Activated CD4-positive, alpha-beta T cell treated with anti-CD3 and anti-CD28 coated beads for 36 hours (primary cell): Measurements from ENCODE around the gene CARD14. TPM values are rescaled to one million over a fixed set of nuclear protein-coding genes. Genes with fewer than 3 reads are reported as not detected.
"Not testable (repeated sequence)": the region's sequence is repeated elsewhere in the genome, so short reads cannot be mapped to it uniquely, and the experiment has no call there.

Experiments
- ATAC-seq: fragments of 200-7000 bp; cut with Tn5 transposase; one replicate; pipeline ENCODE4 v1.10.0; 2021; ENCODE audit warnings: mild to moderate bottlenecking, moderate library complexity
- CTCF ChIA-PET: fragments of 350-600 bp; sonication (Branson Sonifier 250); formaldehyde crosslinking; loops from one replicate; lab custom pipeline; 2021; ENCODE audit warnings: antibody characterized with exemption; lab: Charles Lee
- POLR2A ChIA-PET: fragments of 350-600 bp; sonication (Branson Sonifier 250); formaldehyde crosslinking; loops from one replicate; lab custom pipeline; 2021; ENCODE audit warnings: antibody characterized with exemption, inconsistent platforms; lab: Charles Lee
- DNase-seq: peaks from one replicate; pipeline ENCODE4 v3.0.0-alpha.2; 2020
- H3K27ac Mint-ChIP-seq: one replicate; pipeline ENCODE4 v1.8.0; 2021; ENCODE audit warnings: mixed read lengths
- H3K27me3 Mint-ChIP-seq: one replicate; pipeline ENCODE4 v1.8.0; 2021; ENCODE audit warnings: mixed read lengths
- H3K36me3 Mint-ChIP-seq: one replicate; pipeline ENCODE4 v1.8.0; 2021; ENCODE audit warnings: low read depth, mixed read lengths
- H3K4me1 Mint-ChIP-seq: one replicate; pipeline ENCODE4 v1.8.0; 2021; ENCODE audit warnings: mixed read lengths
- H3K4me3 Mint-ChIP-seq: one replicate; pipeline ENCODE4 v1.8.0; 2021; ENCODE audit warnings: mild to moderate bottlenecking, moderate library complexity, mixed read lengths
- H3K9me3 Mint-ChIP-seq: one replicate; pipeline ENCODE4 v1.8.0; 2021; ENCODE audit warnings: low read depth, mixed read lengths
- intact Hi-C, 2 experiments: fragments of 100-400 bp; cut with DNase I in 1 of 2; cut with micrococcal nuclease in 1 of 2; formaldehyde crosslinking; loops; one replicate each; pipeline versions ENCODE4 v1.14.2 to v1.15.1; 2022 to 2024; cut with DNase I, micrococcal nuclease
- total RNA-seq, 2 experiments: library from RNA; stranded (reverse); gene quantifications; one replicate each; pipeline ENCODE4 v1.2.3, GENCODE V29; 2021

The CARD14 gene
- total RNA-seq, 2 experiments from 2014 or later: not detected

DNA sequence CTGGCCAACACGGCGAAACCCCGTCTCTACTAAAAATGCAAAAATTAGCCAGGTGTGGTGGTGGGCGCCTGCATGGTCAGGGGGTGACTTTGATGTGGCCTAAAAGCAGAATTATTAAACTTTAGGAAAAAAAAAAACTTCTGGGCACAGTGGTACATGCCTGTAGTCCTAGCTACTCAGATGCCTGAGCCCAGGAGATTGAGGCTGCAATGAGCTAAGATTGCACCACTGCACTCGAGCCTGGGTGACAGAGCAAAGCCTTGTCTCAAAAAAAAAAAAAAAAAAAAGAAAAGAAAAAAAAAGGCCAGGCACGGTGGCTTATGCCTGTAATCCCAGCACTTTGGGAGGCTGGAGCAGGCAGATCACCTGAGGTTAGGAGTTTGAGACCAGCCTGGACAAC is 29.5 kb downstream of the CARD14 start:
- POLR2A ChIA-PET, H3K27me3 Mint-ChIP-seq, ATAC-seq, H3K36me3 Mint-ChIP-seq, H3K4me1 Mint-ChIP-seq, DNase-seq, H3K4me3 Mint-ChIP-seq, H3K27ac Mint-ChIP-seq, CTCF ChIA-PET, H3K9me3 Mint-ChIP-seq: not testable (repeated sequence)
- intact Hi-C loops: loop anchor here (5.0 to 10.0 kb wide), 2 partner anchors 163 to 186 kb away; no protein-coding TSS in a partner anchor

DNA sequence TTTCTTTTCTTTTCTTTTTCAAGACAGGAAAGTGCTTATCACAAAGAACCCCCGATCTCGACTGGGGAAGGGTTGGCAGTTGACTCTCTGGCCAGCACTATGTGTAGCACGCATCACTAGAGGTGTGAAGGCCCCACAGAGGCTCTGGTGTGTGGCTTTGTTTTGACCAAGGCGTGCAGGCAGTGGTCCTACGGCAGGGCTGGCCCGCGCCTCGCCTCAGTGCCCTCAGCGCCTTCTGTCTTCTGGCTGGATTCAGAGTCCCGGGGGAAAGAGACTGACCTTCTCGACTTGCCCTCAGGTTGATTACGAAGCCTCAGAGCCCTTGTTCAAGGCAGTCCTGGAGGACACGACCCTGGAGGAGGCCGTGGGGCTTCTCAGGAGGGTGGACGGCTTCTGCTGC is 31.6 kb downstream of the CARD14 start:
- H3K36me3 Mint-ChIP-seq: no peaks in the 10 kb centered on the region
- intact Hi-C loops: no loop called here
- no peak for ATAC-seq
- H3K4me3 Mint-ChIP-seq: no peak overlapping the region
- no peak overlapping the region for H3K27ac Mint-ChIP-seq
- ChIA-PET CTCF (no interaction called here), POLR2A (no interaction called here)
- no peak for DNase-seq
- no peaks in the 10 kb centered on the region for H3K27me3 Mint-ChIP-seq
- no peaks in the 10 kb centered on the region for H3K4me1 Mint-ChIP-seq
- H3K9me3 Mint-ChIP-seq: no peaks in the 10 kb centered on the region

DNA sequence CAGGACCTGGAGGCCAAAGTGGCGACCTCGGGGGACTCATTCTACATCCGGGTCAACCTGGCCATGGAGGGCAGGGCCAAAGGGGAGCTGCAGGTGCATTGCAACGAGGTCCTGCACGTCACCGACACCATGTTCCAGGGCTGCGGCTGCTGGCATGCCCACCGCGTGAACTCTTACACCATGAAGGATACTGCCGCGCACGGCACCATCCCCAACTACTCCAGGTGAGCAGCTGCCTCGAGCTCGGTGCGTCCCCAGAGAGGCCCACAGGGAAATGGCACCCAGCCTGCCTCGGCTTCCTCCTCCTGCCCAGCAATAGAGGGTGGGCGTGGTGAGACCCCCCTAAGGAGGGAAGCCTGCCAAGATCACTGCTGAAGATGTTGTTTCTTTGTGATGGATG is 32.4 kb downstream of the CARD14 start:
- ChIA-PET POLR2A (no interaction called here), CTCF (no interaction called here)
- H3K27me3 Mint-ChIP-seq: no peaks in the 10 kb centered on the region
- ATAC-seq (no peak), DNase-seq (no peak)
- H3K4me1 Mint-ChIP-seq: no peaks in the 10 kb centered on the region
- H3K27ac Mint-ChIP-seq: no peak overlapping the region
- H3K36me3 Mint-ChIP-seq: no peaks in the 10 kb centered on the region
- no peak overlapping the region for H3K4me3 Mint-ChIP-seq
- H3K9me3 Mint-ChIP-seq: no peaks in the 10 kb centered on the region
- intact Hi-C loops: no loop called here

DNA sequence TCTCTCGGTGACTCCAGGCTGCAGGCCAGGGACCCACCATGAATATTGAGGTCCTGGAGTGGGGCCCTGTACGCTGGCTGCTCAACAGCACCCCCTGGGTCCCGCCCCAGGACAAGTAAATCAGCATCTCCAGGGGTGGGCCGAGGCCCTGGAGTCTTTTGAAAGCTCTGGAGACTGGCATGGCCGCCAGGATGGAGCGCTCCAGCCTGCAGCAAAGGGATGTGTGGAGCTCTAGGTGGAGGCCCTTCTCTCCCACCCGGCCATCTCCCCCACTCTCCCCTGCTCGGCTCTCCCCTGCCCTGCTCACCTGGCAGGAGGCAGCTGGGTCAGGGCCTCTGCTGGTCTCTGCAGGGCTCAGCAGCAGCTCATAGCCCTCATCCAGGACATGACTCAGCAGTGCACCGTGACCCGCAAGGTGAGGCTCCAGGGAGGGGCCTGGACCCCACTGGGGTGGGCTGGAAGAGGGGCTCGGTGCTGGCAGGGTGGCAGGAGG is 33.7 kb downstream of the CARD14 start:
- CTCF ChIA-PET: no interaction called here
- Mint-ChIP-seq H3K36me3 (no peaks in the 10 kb centered on the region), H3K27me3 (no peaks in the 10 kb centered on the region), H3K27ac (no peak overlapping the region), H3K9me3 (no peaks in the 10 kb centered on the region), H3K4me3 (no peak overlapping the region), H3K4me1 (no peaks in the 10 kb centered on the region)
- DNase-seq (no peak), ATAC-seq (no peak)
- intact Hi-C loops: no loop called here
- POLR2A ChIA-PET: no interaction called here

GRCh38 chr17:80204626-80205468 is 35.0 kb downstream of the CARD14 start:
- ChIA-PET CTCF (interaction anchor here (1.1 kb wide), 1 partner anchor 8 kb away, joined by 3 read pairs; no protein-coding TSS in a partner anchor), POLR2A (no interaction called here)
- Mint-ChIP-seq H3K27me3 (no peaks in the 10 kb centered on the region), H3K27ac (no peak overlapping the region), H3K4me3 (no peak overlapping the region), H3K36me3 (no peaks in the 10 kb centered on the region), H3K4me1 (no peaks in the 10 kb centered on the region), H3K9me3 (no peaks in the 10 kb centered on the region)
- DNase-seq (no peak), ATAC-seq (no peak)
- intact Hi-C loops: no loop called here

- no peak for DNase-seq
- Mint-ChIP-seq H3K4me3 (no peak overlapping the region), H3K27ac (no peak overlapping the region), H3K9me3 (no peaks in the 10 kb centered on the region), H3K4me1 (no peaks in the 10 kb centered on the region), H3K27me3 (no peaks in the 10 kb centered on the region), H3K36me3 (peaks cover 4% of the 10 kb centered on the region)
- ChIA-PET CTCF (interaction anchor here (0.6 to 1.1 kb wide), 3 partner anchors 9 to 157 kb away, joined by 3 to 4 read pairs (median 3); no protein-coding TSS in a partner anchor), POLR2A (no interaction called here)
- ATAC-seq: no peak
- intact Hi-C loops: no loop called here
Measured at GRCh38 chr17:80205811-80206210, 36.0 kb downstream of the CARD14 start.

GRCh38 chr17:80208050-80208449 is 38.2 kb downstream of the CARD14 start:
- H3K27me3 Mint-ChIP-seq: no peaks in the 10 kb centered on the region
- H3K4me1 Mint-ChIP-seq: no peaks in the 10 kb centered on the region
- H3K27ac Mint-ChIP-seq: no peak overlapping the region
- H3K4me3 Mint-ChIP-seq: no peak overlapping the region
- DNase-seq (no peak), ATAC-seq (no peak)
- intact Hi-C loops: no loop called here
- H3K36me3 Mint-ChIP-seq: peaks cover 4% of the 10 kb centered on the region
- CTCF ChIA-PET: no interaction called here
- POLR2A ChIA-PET: no interaction called here
- H3K9me3 Mint-ChIP-seq: no peaks in the 10 kb centered on the region

GRCh38 chr17:80209765-80210164 is 39.9 kb downstream of the CARD14 start:
- H3K27ac Mint-ChIP-seq: no peak overlapping the region
- H3K27me3 Mint-ChIP-seq: no peaks in the 10 kb centered on the region
- H3K36me3 Mint-ChIP-seq: peaks cover 4% of the 10 kb centered on the region
- ChIA-PET CTCF (interaction anchor here (0.6 to 1.0 kb wide), 2 partner anchors 41 to 367 kb away, joined by 3 read pairs; no protein-coding TSS in a partner anchor), POLR2A (interaction anchor here (1.3 kb wide), 1 partner anchor 51 kb away, joined by 3 read pairs; the partner anchor contains the start of gene RNF213)
- intact Hi-C loops: no loop called here
- no peak for ATAC-seq
- H3K4me3 Mint-ChIP-seq: no peak overlapping the region
- DNase-seq: no peak
- no peaks in the 10 kb centered on the region for H3K4me1 Mint-ChIP-seq
- H3K9me3 Mint-ChIP-seq: no peaks in the 10 kb centered on the region

DNA sequence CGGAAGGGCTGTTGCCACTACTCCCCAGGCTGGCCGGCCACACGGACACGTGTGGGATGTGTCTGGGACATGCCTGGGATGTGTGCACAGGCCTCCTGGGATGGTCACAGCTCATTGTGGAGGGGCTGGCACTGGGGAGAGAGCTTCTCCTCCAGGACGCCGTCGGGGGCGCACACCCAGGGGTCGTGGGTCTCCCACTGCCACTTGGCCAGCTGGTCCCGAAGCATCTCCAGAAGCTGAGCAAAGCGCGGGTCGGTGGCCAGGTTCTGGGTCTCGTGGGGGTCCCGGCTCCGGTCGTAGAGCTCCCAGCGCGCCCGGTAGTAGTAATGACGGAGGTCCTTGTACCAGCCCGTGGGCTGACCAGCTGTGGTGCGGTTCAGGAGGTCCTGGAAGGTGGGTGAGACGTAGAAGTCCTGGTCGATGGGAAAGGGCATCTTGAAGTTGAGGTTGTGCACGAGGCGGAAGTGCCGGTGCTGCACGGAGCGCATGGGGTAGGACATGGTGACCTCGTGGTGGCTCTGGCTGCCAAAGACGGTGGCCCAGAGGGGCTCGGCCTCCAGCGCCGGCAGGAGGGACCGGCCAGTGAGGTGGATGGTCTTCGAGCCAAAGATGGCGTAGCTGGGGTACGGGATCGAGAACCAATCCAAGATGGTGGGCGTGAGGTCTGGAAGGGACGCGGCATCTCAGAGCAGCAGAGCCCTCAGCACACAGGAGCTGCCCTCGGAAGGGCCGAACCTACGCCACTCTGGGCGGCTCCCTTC is 40.7 kb downstream of the CARD14 start:
- Mint-ChIP-seq H3K27ac (no peak overlapping the region), H3K4me1 (no peaks in the 10 kb centered on the region), H3K4me3 (no peak overlapping the region), H3K36me3 (peaks cover 5% of the 10 kb centered on the region), H3K27me3 (no peaks in the 10 kb centered on the region), H3K9me3 (no peaks in the 10 kb centered on the region)
- ChIA-PET POLR2A (interaction anchor here (0.7 to 1.3 kb wide), 2 partner anchors 50 to 53 kb away, joined by 3 read pairs; partner anchors contain the start of gene RNF213), CTCF (interaction anchor here (0.6 kb wide), 1 partner anchor 367 kb away, joined by 3 read pairs; no protein-coding TSS in a partner anchor)
- DNase-seq: no peak
- intact Hi-C loops: no loop called here
- no peak for ATAC-seq

DNA sequence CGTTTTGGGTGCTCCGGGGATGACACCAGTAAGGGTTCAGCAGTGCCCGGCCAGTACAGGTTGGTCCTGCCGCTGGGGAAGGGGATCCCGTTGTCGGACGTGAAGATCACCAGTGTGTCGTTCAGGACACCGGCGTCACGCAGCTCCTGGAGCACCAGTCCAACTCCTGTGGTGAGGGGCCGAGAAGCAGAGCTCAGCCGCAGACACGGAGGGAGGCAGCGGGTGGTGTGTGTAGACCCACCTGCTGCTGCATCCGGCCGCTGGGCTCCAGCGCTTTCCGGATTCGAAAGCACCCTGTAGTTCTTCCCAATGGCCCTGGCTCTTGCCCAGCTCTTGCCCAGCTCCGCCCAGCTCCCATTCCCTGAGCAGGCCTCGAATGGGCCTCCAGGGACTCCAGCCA is 42.3 kb downstream of the CARD14 start:
- H3K27ac Mint-ChIP-seq: no peak overlapping the region
- H3K36me3 Mint-ChIP-seq: peaks cover 14% of the 10 kb centered on the region
- DNase-seq (no peak), ATAC-seq (no peak)
- no peak overlapping the region for H3K4me3 Mint-ChIP-seq
- H3K9me3 Mint-ChIP-seq: no peaks in the 10 kb centered on the region
- H3K4me1 Mint-ChIP-seq: peaks cover 4% of the 10 kb centered on the region
- ChIA-PET POLR2A (no interaction called here), CTCF (interaction anchor here (0.7 kb wide), 1 partner anchor 15 kb away, joined by 6 read pairs; no protein-coding TSS in a partner anchor)
- no peaks in the 10 kb centered on the region for H3K27me3 Mint-ChIP-seq
- intact Hi-C loops: no loop called here

GRCh38 chr17:80212511-80212910 is 42.7 kb downstream of the CARD14 start:
- Mint-ChIP-seq H3K36me3 (peaks cover 18% of the 10 kb centered on the region), H3K4me1 (peaks cover 5% of the 10 kb centered on the region)

More at GRCh38 chr17:80212511-80212910, 42.7 kb downstream of the CARD14 start:
- ChIA-PET POLR2A (no interaction called here), CTCF (interaction anchor here (0.7 kb wide), 1 partner anchor 15 kb away, joined by 6 read pairs; no protein-coding TSS in a partner anchor)
- Mint-ChIP-seq H3K4me3 (no peak overlapping the region), H3K9me3 (no peaks in the 10 kb centered on the region), H3K27ac (no peak overlapping the region), H3K27me3 (no peaks in the 10 kb centered on the region)
- no peak for ATAC-seq
- DNase-seq: no peak
- intact Hi-C loops: no loop called here
